Measurements from ENCODE around the gene TTC7B. TPM values are rescaled to one million over a fixed set of nuclear protein-coding genes. Genes with fewer than 3 reads are reported as not detected.

Gene TTC7B
- total and polyA plus RNA-seq, 2 experiments from 2014 or later = 7.9 to 28.6 TPM

DNA sequence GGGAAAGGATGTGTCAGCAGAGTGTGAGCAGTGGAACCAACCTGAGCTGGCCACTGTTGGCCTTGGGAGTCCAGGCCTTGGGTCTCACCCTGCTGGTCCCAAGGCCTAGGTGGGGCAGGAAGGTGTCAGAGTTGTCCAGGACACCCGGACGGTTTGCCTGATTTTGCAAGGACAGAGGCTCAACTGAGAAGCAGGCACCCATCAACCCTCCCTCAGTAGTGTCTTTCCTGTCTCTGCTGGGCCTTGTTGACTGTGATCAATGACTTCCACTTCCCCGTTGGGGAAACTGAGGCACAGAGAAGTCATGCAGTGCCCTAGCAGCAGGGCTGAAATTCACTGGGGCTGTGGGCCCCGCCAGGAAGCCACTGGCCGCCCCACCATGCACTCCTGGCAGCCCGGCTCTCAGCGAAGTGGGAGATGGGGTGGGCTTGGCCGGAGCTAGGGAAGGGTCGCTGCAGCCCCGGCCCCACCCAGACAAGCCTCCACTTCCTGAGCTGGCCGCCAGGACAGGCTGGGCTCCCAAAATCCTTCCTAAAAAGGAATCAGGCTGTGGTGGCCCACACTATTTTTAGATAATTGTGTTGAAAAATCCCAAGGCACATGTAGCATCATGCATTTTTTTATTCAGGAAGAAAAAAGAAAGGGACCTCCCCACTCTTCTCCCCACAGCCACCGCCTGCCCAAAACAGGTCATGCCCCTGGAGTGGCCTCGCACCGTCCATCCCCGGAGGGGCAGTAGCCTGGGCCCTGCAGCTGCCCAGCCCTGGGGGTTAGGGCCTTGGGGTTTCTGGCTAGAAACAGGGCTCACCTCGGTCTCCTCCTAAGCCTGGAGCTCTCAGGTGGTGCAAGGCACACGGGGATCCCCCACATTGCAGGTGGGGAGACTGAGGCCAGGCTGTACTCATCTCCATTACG, 292.0 kb downstream of the TTC7B start:
- no peaks in the 10 kb centered on the region; the same call in 2 of the 3 replicates for H3K4me1 Mint-ChIP-seq
- TF ChIP-seq CREB1 (CRISPR knock-in tag; IDR thresholded peaks at IDR 0.05; ENCODE audit: low read depth) (no peak), JUNB (IDR thresholded peaks at IDR 0.05; ENCODE audit: unreplicated experiment) (no peak), POLR2AphosphoS5 (IDR thresholded peaks at IDR 0.05; ENCODE audit: low read depth) (no peak), ZNF114 (CRISPR knock-in tag; IDR thresholded peaks at IDR 0.05) (no peak), STAT1 (IDR thresholded peaks at IDR 0.05; ENCODE audit: unreplicated experiment) (no peak), NANOG (IDR thresholded peaks at IDR 0.05; ENCODE audit: borderline replicate concordance) (no peak), ZNF331 (CRISPR knock-in tag; IDR thresholded peaks at IDR 0.05; ENCODE audit: low read depth) (no peak), EZH2phosphoT487 (IDR thresholded peaks at IDR 0.05; ENCODE audit: unreplicated experiment) (no peak), EZH2 (IDR thresholded peaks at IDR 0.05; ENCODE audit: low read depth, unreplicated experiment) (no peak)
- TF ChIP-seq, protein P1, sequence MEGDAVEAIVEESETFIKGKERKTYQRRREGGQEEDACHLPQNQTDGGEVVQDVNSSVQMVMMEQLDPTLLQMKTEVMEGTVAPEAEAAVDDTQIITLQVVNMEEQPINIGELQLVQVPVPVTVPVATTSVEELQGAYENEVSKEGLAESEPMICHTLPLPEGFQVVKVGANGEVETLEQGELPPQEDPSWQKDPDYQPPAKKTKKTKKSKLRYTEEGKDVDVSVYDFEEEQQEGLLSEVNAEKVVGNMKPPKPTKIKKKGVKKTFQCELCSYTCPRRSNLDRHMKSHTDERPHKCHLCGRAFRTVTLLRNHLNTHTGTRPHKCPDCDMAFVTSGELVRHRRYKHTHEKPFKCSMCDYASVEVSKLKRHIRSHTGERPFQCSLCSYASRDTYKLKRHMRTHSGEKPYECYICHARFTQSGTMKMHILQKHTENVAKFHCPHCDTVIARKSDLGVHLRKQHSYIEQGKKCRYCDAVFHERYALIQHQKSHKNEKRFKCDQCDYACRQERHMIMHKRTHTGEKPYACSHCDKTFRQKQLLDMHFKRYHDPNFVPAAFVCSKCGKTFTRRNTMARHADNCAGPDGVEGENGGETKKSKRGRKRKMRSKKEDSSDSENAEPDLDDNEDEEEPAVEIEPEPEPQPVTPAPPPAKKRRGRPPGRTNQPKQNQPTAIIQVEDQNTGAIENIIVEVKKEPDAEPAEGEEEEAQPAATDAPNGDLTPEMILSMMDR (conservative IDR thresholded peaks at IDR 0.05; ENCODE audit: low read depth in 2 of 2) = no peak
- TF ChIP-seq, protein P2, sequence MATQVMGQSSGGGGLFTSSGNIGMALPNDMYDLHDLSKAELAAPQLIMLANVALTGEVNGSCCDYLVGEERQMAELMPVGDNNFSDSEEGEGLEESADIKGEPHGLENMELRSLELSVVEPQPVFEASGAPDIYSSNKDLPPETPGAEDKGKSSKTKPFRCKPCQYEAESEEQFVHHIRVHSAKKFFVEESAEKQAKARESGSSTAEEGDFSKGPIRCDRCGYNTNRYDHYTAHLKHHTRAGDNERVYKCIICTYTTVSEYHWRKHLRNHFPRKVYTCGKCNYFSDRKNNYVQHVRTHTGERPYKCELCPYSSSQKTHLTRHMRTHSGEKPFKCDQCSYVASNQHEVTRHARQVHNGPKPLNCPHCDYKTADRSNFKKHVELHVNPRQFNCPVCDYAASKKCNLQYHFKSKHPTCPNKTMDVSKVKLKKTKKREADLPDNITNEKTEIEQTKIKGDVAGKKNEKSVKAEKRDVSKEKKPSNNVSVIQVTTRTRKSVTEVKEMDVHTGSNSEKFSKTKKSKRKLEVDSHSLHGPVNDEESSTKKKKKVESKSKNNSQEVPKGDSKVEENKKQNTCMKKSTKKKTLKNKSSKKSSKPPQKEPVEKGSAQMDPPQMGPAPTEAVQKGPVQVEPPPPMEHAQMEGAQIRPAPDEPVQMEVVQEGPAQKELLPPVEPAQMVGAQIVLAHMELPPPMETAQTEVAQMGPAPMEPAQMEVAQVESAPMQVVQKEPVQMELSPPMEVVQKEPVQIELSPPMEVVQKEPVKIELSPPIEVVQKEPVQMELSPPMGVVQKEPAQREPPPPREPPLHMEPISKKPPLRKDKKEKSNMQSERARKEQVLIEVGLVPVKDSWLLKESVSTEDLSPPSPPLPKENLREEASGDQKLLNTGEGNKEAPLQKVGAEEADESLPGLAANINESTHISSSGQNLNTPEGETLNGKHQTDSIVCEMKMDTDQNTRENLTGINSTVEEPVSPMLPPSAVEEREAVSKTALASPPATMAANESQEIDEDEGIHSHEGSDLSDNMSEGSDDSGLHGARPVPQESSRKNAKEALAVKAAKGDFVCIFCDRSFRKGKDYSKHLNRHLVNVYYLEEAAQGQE (IDR thresholded peaks at IDR 0.05; ENCODE audit: unreplicated experiment) = no peak
- TF ChIP-seq, protein P3, sequence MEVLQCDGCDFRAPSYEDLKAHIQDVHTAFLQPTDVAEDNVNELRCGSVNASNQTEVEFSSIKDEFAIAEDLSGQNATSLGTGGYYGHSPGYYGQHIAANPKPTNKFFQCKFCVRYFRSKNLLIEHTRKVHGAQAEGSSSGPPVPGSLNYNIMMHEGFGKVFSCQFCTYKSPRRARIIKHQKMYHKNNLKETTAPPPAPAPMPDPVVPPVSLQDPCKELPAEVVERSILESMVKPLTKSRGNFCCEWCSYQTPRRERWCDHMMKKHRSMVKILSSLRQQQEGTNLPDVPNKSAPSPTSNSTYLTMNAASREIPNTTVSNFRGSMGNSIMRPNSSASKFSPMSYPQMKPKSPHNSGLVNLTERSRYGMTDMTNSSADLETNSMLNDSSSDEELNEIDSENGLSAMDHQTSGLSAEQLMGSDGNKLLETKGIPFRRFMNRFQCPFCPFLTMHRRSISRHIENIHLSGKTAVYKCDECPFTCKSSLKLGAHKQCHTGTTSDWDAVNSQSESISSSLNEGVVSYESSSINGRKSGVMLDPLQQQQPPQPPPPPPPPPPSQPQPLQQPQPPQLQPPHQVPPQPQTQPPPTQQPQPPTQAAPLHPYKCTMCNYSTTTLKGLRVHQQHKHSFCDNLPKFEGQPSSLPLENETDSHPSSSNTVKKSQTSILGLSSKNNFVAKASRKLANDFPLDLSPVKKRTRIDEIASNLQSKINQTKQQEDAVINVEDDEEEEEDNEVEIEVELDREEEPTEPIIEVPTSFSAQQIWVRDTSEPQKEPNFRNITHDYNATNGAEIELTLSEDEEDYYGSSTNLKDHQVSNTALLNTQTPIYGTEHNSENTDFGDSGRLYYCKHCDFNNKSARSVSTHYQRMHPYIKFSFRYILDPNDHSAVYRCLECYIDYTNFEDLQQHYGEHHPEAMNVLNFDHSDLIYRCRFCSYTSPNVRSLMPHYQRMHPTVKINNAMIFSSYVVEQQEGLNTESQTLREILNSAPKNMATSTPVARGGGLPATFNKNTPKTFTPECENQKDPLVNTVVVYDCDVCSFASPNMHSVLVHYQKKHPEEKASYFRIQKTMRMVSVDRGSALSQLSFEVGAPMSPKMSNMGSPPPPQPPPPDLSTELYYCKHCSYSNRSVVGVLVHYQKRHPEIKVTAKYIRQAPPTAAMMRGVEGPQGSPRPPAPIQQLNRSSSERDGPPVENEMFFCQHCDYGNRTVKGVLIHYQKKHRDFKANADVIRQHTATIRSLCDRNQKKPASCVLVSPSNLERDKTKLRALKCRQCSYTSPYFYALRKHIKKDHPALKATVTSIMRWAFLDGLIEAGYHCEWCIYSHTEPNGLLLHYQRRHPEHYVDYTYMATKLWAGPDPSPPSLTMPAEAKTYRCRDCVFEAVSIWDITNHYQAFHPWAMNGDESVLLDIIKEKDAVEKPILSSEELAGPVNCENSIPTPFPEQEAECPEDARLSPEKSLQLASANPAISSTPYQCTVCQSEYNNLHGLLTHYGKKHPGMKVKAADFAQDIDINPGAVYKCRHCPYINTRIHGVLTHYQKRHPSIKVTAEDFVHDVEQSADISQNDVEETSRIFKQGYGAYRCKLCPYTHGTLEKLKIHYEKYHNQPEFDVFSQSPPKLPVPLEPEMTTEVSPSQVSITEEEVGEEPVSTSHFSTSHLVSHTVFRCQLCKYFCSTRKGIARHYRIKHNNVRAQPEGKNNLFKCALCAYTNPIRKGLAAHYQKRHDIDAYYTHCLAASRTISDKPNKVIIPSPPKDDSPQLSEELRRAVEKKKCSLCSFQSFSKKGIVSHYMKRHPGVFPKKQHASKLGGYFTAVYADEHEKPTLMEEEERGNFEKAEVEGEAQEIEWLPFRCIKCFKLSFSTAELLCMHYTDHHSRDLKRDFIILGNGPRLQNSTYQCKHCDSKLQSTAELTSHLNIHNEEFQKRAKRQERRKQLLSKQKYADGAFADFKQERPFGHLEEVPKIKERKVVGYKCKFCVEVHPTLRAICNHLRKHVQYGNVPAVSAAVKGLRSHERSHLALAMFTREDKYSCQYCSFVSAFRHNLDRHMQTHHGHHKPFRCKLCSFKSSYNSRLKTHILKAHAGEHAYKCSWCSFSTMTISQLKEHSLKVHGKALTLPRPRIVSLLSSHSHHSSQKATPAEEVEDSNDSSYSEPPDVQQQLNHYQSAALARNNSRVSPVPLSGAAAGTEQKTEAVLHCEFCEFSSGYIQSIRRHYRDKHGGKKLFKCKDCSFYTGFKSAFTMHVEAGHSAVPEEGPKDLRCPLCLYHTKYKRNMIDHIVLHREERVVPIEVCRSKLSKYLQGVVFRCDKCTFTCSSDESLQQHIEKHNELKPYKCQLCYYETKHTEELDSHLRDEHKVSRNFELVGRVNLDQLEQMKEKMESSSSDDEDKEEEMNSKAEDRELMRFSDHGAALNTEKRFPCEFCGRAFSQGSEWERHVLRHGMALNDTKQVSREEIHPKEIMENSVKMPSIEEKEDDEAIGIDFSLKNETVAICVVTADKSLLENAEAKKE (CRISPR knock-in tag; IDR thresholded peaks at IDR 0.05) = no peak
- TF ChIP-seq, protein P4, sequence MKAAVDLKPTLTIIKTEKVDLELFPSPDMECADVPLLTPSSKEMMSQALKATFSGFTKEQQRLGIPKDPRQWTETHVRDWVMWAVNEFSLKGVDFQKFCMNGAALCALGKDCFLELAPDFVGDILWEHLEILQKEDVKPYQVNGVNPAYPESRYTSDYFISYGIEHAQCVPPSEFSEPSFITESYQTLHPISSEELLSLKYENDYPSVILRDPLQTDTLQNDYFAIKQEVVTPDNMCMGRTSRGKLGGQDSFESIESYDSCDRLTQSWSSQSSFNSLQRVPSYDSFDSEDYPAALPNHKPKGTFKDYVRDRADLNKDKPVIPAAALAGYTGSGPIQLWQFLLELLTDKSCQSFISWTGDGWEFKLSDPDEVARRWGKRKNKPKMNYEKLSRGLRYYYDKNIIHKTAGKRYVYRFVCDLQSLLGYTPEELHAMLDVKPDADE (IDR thresholded peaks at IDR 0.05) = no peak
- H3K36me3 Mint-ChIP-seq (ENCODE audit: low read depth) = peaks cover 6% of the 10 kb centered on the region; the same call in 2 of the 3 replicates
- no peaks in the 10 kb centered on the region for H4K20me1 ChIP-seq (replicated peaks; ENCODE audit: insufficient read depth)
- H3K4me2 ChIP-seq = no peak overlapping the region
- no peak overlapping the region for H3K27ac ChIP-seq (ENCODE audit: low read depth)
- DNase-seq (ENCODE audit: low spot score) = no peak
- no peak overlapping the region for H3K4me3 ChIP-seq
- no peak overlapping the region for H3K27ac Mint-ChIP-seq
- H3K27me3 Mint-ChIP-seq (ENCODE audit: insufficient read depth, low read depth, poor library complexity) = peaks cover 7% of the 10 kb centered on the region
- H3K27me3 ChIP-seq (ENCODE audit: insufficient read depth) = no peaks in the 10 kb centered on the region
- H3K4me3 Mint-ChIP-seq = no peak overlapping the region
- H3F3A ChIP-seq (replicated peaks; ENCODE audit: low read depth) = no peaks in the 10 kb centered on the region
- no peak overlapping the region for H2AFZ ChIP-seq
- no peak for ATAC-seq
- H3K9me2 ChIP-seq (ENCODE audit: insufficient read depth) = no peaks in the 10 kb centered on the region
- H3K9me3 Mint-ChIP-seq = peaks cover 10% of the 10 kb centered on the region; the same call in 2 of the 3 replicates
- H3K79me2 ChIP-seq (replicated peaks; ENCODE audit: insufficient read depth) = no peaks in the 10 kb centered on the region
- no peaks in the 10 kb centered on the region for H3K4me1 ChIP-seq (ENCODE audit: insufficient read depth)
- no peaks in the 10 kb centered on the region for H3K36me3 ChIP-seq (ENCODE audit: insufficient read depth)

All from GM23338 (cell line).